ENCODE results near the gene GSK3A.

DNA sequence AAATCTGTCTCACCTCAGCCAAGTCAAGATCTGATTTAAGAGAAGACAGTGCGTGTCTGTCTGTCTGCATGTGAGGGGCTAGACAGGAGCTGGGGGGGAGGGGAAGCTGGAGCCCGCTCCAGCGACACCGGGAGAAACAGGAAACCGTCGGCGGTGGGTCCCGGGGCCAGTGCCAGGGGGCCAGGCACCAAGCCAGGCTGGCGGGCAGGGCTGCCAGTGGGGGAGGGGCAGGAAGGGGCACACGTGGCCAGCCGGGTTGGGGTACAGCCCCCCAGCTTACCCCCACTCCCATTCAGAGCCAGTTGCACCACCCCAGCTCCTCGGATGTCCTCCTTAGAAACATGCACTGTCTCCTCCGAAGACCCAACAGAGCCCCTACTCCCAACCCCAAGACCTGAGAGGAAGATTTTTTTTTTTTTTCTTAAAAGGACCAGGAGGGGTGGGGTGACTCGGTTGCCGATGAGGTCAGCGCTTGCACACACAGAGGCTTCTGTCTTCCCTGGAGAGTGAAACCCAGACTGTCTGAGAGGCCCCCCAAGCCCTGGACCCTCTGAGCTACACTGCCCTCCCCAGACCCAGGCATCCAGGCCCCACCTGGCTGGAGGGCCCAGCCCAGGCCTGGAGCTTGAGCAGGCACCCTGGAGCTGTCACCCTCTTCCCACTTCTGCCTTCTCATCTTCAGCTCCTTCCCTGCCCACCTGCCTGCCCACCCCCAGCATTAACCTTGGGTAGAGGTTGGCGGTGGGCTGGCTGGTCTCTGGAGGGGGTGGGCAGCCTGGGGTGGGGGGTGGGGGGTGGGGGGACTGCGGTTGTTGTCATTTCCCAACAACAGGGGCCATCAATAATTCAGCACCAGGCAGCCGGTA, 8.5 kb upstream of the GSK3A start:
- TF ChIP-seq, protein P1, sequence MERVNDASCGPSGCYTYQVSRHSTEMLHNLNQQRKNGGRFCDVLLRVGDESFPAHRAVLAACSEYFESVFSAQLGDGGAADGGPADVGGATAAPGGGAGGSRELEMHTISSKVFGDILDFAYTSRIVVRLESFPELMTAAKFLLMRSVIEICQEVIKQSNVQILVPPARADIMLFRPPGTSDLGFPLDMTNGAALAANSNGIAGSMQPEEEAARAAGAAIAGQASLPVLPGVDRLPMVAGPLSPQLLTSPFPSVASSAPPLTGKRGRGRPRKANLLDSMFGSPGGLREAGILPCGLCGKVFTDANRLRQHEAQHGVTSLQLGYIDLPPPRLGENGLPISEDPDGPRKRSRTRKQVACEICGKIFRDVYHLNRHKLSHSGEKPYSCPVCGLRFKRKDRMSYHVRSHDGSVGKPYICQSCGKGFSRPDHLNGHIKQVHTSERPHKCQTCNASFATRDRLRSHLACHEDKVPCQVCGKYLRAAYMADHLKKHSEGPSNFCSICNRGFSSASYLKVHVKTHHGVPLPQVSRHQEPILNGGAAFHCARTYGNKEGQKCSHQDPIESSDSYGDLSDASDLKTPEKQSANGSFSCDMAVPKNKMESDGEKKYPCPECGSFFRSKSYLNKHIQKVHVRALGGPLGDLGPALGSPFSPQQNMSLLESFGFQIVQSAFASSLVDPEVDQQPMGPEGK (tag by site-specific recombination; IDR thresholded peaks at IDR 0.05): peak; percentile 81
- TF ChIP-seq ZBTB21 (tag by site-specific recombination; IDR thresholded peaks at IDR 0.05): no peak
- TF ChIP-seq, protein P2, sequence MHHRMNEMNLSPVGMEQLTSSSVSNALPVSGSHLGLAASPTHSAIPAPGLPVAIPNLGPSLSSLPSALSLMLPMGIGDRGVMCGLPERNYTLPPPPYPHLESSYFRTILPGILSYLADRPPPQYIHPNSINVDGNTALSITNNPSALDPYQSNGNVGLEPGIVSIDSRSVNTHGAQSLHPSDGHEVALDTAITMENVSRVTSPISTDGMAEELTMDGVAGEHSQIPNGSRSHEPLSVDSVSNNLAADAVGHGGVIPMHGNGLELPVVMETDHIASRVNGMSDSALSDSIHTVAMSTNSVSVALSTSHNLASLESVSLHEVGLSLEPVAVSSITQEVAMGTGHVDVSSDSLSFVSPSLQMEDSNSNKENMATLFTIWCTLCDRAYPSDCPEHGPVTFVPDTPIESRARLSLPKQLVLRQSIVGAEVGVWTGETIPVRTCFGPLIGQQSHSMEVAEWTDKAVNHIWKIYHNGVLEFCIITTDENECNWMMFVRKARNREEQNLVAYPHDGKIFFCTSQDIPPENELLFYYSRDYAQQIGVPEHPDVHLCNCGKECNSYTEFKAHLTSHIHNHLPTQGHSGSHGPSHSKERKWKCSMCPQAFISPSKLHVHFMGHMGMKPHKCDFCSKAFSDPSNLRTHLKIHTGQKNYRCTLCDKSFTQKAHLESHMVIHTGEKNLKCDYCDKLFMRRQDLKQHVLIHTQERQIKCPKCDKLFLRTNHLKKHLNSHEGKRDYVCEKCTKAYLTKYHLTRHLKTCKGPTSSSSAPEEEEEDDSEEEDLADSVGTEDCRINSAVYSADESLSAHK (tag by site-specific recombination; IDR thresholded peaks at IDR 0.05): peak; percentile 87
- TF ChIP-seq, protein P3, sequence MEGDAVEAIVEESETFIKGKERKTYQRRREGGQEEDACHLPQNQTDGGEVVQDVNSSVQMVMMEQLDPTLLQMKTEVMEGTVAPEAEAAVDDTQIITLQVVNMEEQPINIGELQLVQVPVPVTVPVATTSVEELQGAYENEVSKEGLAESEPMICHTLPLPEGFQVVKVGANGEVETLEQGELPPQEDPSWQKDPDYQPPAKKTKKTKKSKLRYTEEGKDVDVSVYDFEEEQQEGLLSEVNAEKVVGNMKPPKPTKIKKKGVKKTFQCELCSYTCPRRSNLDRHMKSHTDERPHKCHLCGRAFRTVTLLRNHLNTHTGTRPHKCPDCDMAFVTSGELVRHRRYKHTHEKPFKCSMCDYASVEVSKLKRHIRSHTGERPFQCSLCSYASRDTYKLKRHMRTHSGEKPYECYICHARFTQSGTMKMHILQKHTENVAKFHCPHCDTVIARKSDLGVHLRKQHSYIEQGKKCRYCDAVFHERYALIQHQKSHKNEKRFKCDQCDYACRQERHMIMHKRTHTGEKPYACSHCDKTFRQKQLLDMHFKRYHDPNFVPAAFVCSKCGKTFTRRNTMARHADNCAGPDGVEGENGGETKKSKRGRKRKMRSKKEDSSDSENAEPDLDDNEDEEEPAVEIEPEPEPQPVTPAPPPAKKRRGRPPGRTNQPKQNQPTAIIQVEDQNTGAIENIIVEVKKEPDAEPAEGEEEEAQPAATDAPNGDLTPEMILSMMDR (tag by site-specific recombination; IDR thresholded peaks at IDR 0.05): no peak
- TF ChIP-seq ZSCAN30 (tag by site-specific recombination; IDR thresholded peaks at IDR 0.05): no peak
- TF ChIP-seq ZFP3 (tag by site-specific recombination; IDR thresholded peaks at IDR 0.05; ENCODE audit: low read depth): no peak
- no peak for TF ChIP-seq YY1 (tag by site-specific recombination; IDR thresholded peaks at IDR 0.05)
- TF ChIP-seq ZNF558 (tag by site-specific recombination; IDR thresholded peaks at IDR 0.05): no peak
- no peak for TF ChIP-seq ZNF335 (tag by site-specific recombination; conservative IDR thresholded peaks at IDR 0.05)
